GM12801 (cell line): Measurements from ENCODE around the gene DUSP6.

Experiments used
- CTCF ChIP-seq: IDR thresholded peaks from one replicate; pipeline ENCODE4 v1.5.1; 2011; ENCODE audit warnings: control low read depth; ENCODE audit not compliant: insufficient read length; ENCODE audit errors: extremely low read depth

DUSP6 gene

GRCh38 chr12:89363582-89363981, 11.3 kb upstream of the DUSP6 start:
- no peak for TF ChIP-seq CTCF

- no peak for TF ChIP-seq CTCF
Observed at GRCh38 chr12:89363084-89363483, 10.8 kb upstream of the DUSP6 start.

GRCh38 chr12:89359615-89360014, 7.3 kb upstream of the DUSP6 start:
- TF ChIP-seq CTCF, result no peak

GRCh38 chr12:89358805-89359204, 6.5 kb upstream of the DUSP6 start:
- no peak for TF ChIP-seq CTCF

- no peak for TF ChIP-seq CTCF
Observed at GRCh38 chr12:89357297-89357730, 5.0 kb upstream of the DUSP6 start.

- TF ChIP-seq CTCF, result no peak
Observed at GRCh38 chr12:89356069-89356665, 3.9 kb upstream of the DUSP6 start.

GRCh38 chr12:89355243-89356068, 3.2 kb upstream of the DUSP6 start:
- TF ChIP-seq CTCF, result no peak
